ENCODE measurements around the gene CBFA2T3. TPM values are rescaled to one million over a fixed set of nuclear protein-coding genes. Genes with fewer than 3 reads are reported as not detected.

CBFA2T3 gene
- total and polyA plus RNA-seq, 2 of the 13 experiments (the other 11 are each of a cell fraction or from before 2014, with no cell fraction given), result 0.05 TPM; not detected in 1

GRCh38 chr16:88827727-88828126 is 149.3 kb downstream of the CBFA2T3 start:
- DNase-seq (ENCODE audit: low spot score) (no peak), FAIRE-seq (no peak), ATAC-seq (no peak)
- Histone ChIP-seq H3K27ac (ENCODE audit: extremely low read length, insufficient read depth, low read length) (no peak overlapping the region), H2AFZ (ENCODE audit: low read length) (no peak overlapping the region), H3K79me2 (ENCODE audit: insufficient read depth, low read length) (no peaks in the 10 kb centered on the region), H3K36me3 (replicated peaks in 1 of 2; ENCODE audit: control insufficient read depth in 1 of 2, insufficient read depth in 2 of 2, low read length in 2 of 2) (no peaks in the 10 kb centered on the region), H3K4me1 (ENCODE audit: insufficient read depth, low read length) (0 out of 2 replicates have a peak, but pooled peaks cover 7% of the 10 kb centered on the region), H3K9ac (ENCODE audit: insufficient read depth, low read depth, low read length) (no peak overlapping the region), H3K9me3 (ENCODE audit: low read length) (no peaks in the 10 kb centered on the region), H4K20me1 (ENCODE audit: insufficient read depth, low read length) (no peaks in the 10 kb centered on the region), H3K4me3 (replicated peaks in 1 of 3; ENCODE audit: insufficient read depth in 1 of 3, low read depth in 2 of 3, low read length in 3 of 3) (no peak overlapping the region), H3K27me3 (ENCODE audit: control insufficient read depth in 1 of 2, insufficient read depth in 2 of 2, low read length in 2 of 2) (no peaks in the 10 kb centered on the region), H3K4me2 (ENCODE audit: low read depth, low read length) (no peak overlapping the region)
- ChIA-PET CTCF (ENCODE audit: low intra/inter-chr PET ratio, low total read pairs) (no interaction called here), POLR2A (no interaction called here)
- intact Hi-C loops (cut with micrococcal nuclease; ENCODE audit: unreplicated experiment), result no loop called here
- no TSS peak for BruUV-seq (replicated peaks)
- in situ Hi-C loops (cut with HindIII; ENCODE audit: extremely low pct_ligation_motif_present, low pct_unique_long_range_greater_than_20kb), result no loop called here
- WGBS (ENCODE audit: low lambda C conversion rate), result 90% methylated on average over 13 of the region's 21 CpGs
- TF ChIP-seq CREB3 (CRISPR knock-in tag; IDR thresholded peaks at IDR 0.05) (no peak), PPARG (CRISPR knock-in tag; conservative IDR thresholded peaks at IDR 0.05) (no peak), HES4 (CRISPR knock-in tag; IDR thresholded peaks at IDR 0.05; ENCODE audit: borderline replicate concordance) (no peak), ZNF724P (CRISPR knock-in tag; IDR thresholded peaks at IDR 0.05; ENCODE audit: borderline replicate concordance) (no peak), CENPX (CRISPR knock-in tag; IDR thresholded peaks at IDR 0.05) (no peak), ZNF737 (CRISPR knock-in tag; IDR thresholded peaks at IDR 0.05; ENCODE audit: borderline replicate concordance) (no peak)

- POLR2A ChIA-PET, result no interaction called here
- no peak for FAIRE-seq
- Histone ChIP-seq H3K9me3 (ENCODE audit: low read length) (no peaks in the 10 kb centered on the region), H3K4me1 (ENCODE audit: insufficient read depth, low read length) (peaks cover 2% of the 10 kb centered on the region; the same call in 1 of the 2 replicates), H3K4me3 (replicated peaks in 1 of 3; ENCODE audit: insufficient read depth in 1 of 3, low read depth in 2 of 3, low read length in 3 of 3) (no peak overlapping the region), H3K27me3 (ENCODE audit: control insufficient read depth in 1 of 2, insufficient read depth in 2 of 2, low read length in 2 of 2) (no peaks in the 10 kb centered on the region), H2AFZ (ENCODE audit: low read length) (no peak overlapping the region), H3K36me3 (replicated peaks in 1 of 2; ENCODE audit: control insufficient read depth in 1 of 2, insufficient read depth in 2 of 2, low read length in 2 of 2) (no peaks in the 10 kb centered on the region), H3K4me2 (ENCODE audit: low read depth, low read length) (no peak overlapping the region), H4K20me1 (ENCODE audit: insufficient read depth, low read length) (no peaks in the 10 kb centered on the region), H3K27ac (ENCODE audit: extremely low read length, insufficient read depth, low read length) (no peak overlapping the region), H3K79me2 (ENCODE audit: insufficient read depth, low read length) (no peaks in the 10 kb centered on the region), H3K9ac (ENCODE audit: insufficient read depth, low read depth, low read length) (no peak overlapping the region)
- ATAC-seq, result no peak
- CTCF ChIA-PET (ENCODE audit: low intra/inter-chr PET ratio, low total read pairs), result no interaction called here
- DNase-seq (ENCODE audit: low spot score), result no peak
- in situ Hi-C loops (cut with HindIII; ENCODE audit: extremely low pct_ligation_motif_present, low pct_unique_long_range_greater_than_20kb), result no loop called here
- no TSS peak for BruUV-seq (replicated peaks)
- WGBS (ENCODE audit: low lambda C conversion rate), result 96% methylated on average over 22 of the region's 26 CpGs
- intact Hi-C loops (cut with micrococcal nuclease; ENCODE audit: unreplicated experiment), result no loop called here
- TF ChIP-seq GLI4 (CRISPR knock-in tag; IDR thresholded peaks at IDR 0.05; ENCODE audit: borderline replicate concordance) (no peak), TIGD3 (CRISPR knock-in tag; IDR thresholded peaks at IDR 0.05; ENCODE audit: borderline replicate concordance) (no peak), HMGA1 (CRISPR knock-in tag; conservative IDR thresholded peaks at IDR 0.05) (no peak), ZNF615 (CRISPR knock-in tag; IDR thresholded peaks at IDR 0.05; ENCODE audit: borderline replicate concordance) (no peak), ZNF17 (CRISPR knock-in tag; IDR thresholded peaks at IDR 0.05) (no peak), ZMAT5 (CRISPR knock-in tag; IDR thresholded peaks at IDR 0.05; ENCODE audit: borderline replicate concordance, low read depth) (no peak), ZNF10 (CRISPR knock-in tag; IDR thresholded peaks at IDR 0.05; ENCODE audit: borderline replicate concordance, low read depth) (no peak), ZNF639 (CRISPR knock-in tag; conservative IDR thresholded peaks at IDR 0.05) (no peak)
These were observed 150.8 kb downstream of the CBFA2T3 start for GRCh38 chr16:88826070-88826840.

Data from HepG2 (cell line).